Measurements from ENCODE around the gene PI4KA. TPM values are rescaled to one million over a fixed set of nuclear protein-coding genes. Genes with fewer than 3 reads are reported as not detected.

The PI4KA gene
- total and polyA plus RNA-seq, 2 of the 13 experiments (the other 11 are each of a cell fraction or from before 2014, with no cell fraction given), result 27.4 to 56.4 TPM

GRCh38 chr22:20774882-20775281 is 83.7 kb downstream of the PI4KA start:
- WGBS (ENCODE audit: low lambda C conversion rate), result under 1% methylated on average over 4 of the region's 4 CpGs
- Histone ChIP-seq H3K27ac (ENCODE audit: extremely low read length, insufficient read depth, low read length) (peak overlapping the region; percentile 90), H3K9me3 (ENCODE audit: low read length) (no peaks in the 10 kb centered on the region), H3K36me3 (replicated peaks in 1 of 2; ENCODE audit: control insufficient read depth in 1 of 2, insufficient read depth in 2 of 2, low read length in 2 of 2) (peaks cover 4 to 14% of the 10 kb centered on the region in 2 experiments), H3K79me2 (ENCODE audit: insufficient read depth, low read length) (peaks cover 50% of the 10 kb centered on the region), H3K4me3 (replicated peaks in 1 of 3; ENCODE audit: insufficient read depth in 1 of 3, low read depth in 2 of 3, low read length in 3 of 3) (peak overlapping the region; percentile 61 to 84 (median 70)), H3K4me2 (ENCODE audit: low read depth, low read length) (peak overlapping the region; percentile 80), H3K4me1 (ENCODE audit: insufficient read depth, low read length) (peaks cover 69% of the 10 kb centered on the region), H3K9ac (ENCODE audit: insufficient read depth, low read depth, low read length) (peak overlapping the region; percentile 83), H3K27me3 (ENCODE audit: control insufficient read depth in 1 of 2, insufficient read depth in 2 of 2, low read length in 2 of 2) (no peaks in the 10 kb centered on the region), H2AFZ (ENCODE audit: low read length) (no peak overlapping the region), H4K20me1 (ENCODE audit: insufficient read depth, low read length) (peaks cover 3% of the 10 kb centered on the region; the same call in 1 of the 2 replicates)
- intact Hi-C loops (cut with micrococcal nuclease; ENCODE audit: unreplicated experiment), result loop anchor here (5.0 to 10.0 kb wide), 2 partner anchors 82 to 180 kb away; partner anchors contain the start of genes PI4KA and SNAP29
- in situ Hi-C loops (cut with HindIII; ENCODE audit: extremely low pct_ligation_motif_present, low pct_unique_long_range_greater_than_20kb), result no loop called here
- CTCF ChIA-PET (ENCODE audit: low intra/inter-chr PET ratio, low total read pairs), result no interaction called here
- BruUV-seq (replicated peaks), result no TSS peak
- no peak for DNase-seq (ENCODE audit: low spot score)
- FAIRE-seq, result no peak
- ATAC-seq, result no peak
- TF ChIP-seq ZFY (CRISPR knock-in tag; IDR thresholded peaks at IDR 0.05), result 0 out of 2 replicates have a peak, but pooled peaks have one; percentile 4
- no peak for TF ChIP-seq PTBP1 (IDR thresholded peaks at IDR 0.05; ENCODE audit: low read depth, low read length, poor library complexity, severe bottlenecking)
- no peak for TF ChIP-seq CAMTA2 (CRISPR knock-in tag; IDR thresholded peaks at IDR 0.05; ENCODE audit: borderline replicate concordance)
- no peak for TF ChIP-seq ATF2 (CRISPR knock-in tag; IDR thresholded peaks at IDR 0.05)
- TF ChIP-seq GLMP (CRISPR knock-in tag; IDR thresholded peaks at IDR 0.05; ENCODE audit: borderline replicate concordance), result no peak
- no peak for TF ChIP-seq KLF12 (CRISPR knock-in tag; IDR thresholded peaks at IDR 0.05; ENCODE audit: borderline replicate concordance)
- no peak for TF ChIP-seq ZNF460 (CRISPR knock-in tag; IDR thresholded peaks at IDR 0.05; ENCODE audit: borderline replicate concordance)
- TF ChIP-seq POLR2AphosphoS5 (IDR thresholded peaks at IDR 0.05; ENCODE audit: low read depth, low read length), result 0 out of 2 replicates have a peak, but pooled peaks have one; percentile 13
- TF ChIP-seq ZNF10 (CRISPR knock-in tag; IDR thresholded peaks at IDR 0.05; ENCODE audit: borderline replicate concordance, low read depth), result no peak
- TF ChIP-seq ATF1 (CRISPR knock-in tag; IDR thresholded peaks at IDR 0.05), result no peak
- TF ChIP-seq SAP130 (CRISPR knock-in tag; IDR thresholded peaks at IDR 0.05; ENCODE audit: low read depth), result 0 out of 2 replicates have a peak, but pooled peaks have one; percentile 29
- TF ChIP-seq ZNF878 (CRISPR knock-in tag; IDR thresholded peaks at IDR 0.05), result 0 out of 2 replicates have a peak, but pooled peaks have one; percentile 2
- no peak for TF ChIP-seq TP53 (CRISPR knock-in tag; conservative IDR thresholded peaks at IDR 0.05)
- TF ChIP-seq ZBTB2 (CRISPR knock-in tag; IDR thresholded peaks at IDR 0.05; ENCODE audit: low read depth), result no peak
- TF ChIP-seq CBFB (CRISPR knock-in tag; IDR thresholded peaks at IDR 0.05), result no peak
- peak; percentile 48 for TF ChIP-seq RBFOX2 (IDR thresholded peaks at IDR 0.05; ENCODE audit: low read depth, low read length)
- no peak for TF ChIP-seq ZNF354B (CRISPR knock-in tag; IDR thresholded peaks at IDR 0.05)
- TF ChIP-seq HES4 (CRISPR knock-in tag; IDR thresholded peaks at IDR 0.05; ENCODE audit: borderline replicate concordance), result no peak
- TF ChIP-seq BCL3 (CRISPR knock-in tag; IDR thresholded peaks at IDR 0.05), result no peak
- no peak for TF ChIP-seq ZNF564 (CRISPR knock-in tag; IDR thresholded peaks at IDR 0.05)
- TF ChIP-seq ZNF737 (CRISPR knock-in tag; IDR thresholded peaks at IDR 0.05; ENCODE audit: borderline replicate concordance), result no peak
- POLR2A ChIA-PET, result interaction anchor here (1.2 to 9.0 kb wide), 4 partner anchors 12 to 175 kb away, joined by 3 to 172 read pairs (median 8); no protein-coding TSS in a partner anchor

Measured in HepG2 (cell line).